ENCODE measurements around the gene STAT4. TPM values are rescaled to one million over a fixed set of nuclear protein-coding genes. Genes with fewer than 3 reads are reported as not detected.

Gene STAT4
- total and polyA plus RNA-seq, 2 donors from 2014 or later: 1.2 to 8.5 TPM

DNA sequence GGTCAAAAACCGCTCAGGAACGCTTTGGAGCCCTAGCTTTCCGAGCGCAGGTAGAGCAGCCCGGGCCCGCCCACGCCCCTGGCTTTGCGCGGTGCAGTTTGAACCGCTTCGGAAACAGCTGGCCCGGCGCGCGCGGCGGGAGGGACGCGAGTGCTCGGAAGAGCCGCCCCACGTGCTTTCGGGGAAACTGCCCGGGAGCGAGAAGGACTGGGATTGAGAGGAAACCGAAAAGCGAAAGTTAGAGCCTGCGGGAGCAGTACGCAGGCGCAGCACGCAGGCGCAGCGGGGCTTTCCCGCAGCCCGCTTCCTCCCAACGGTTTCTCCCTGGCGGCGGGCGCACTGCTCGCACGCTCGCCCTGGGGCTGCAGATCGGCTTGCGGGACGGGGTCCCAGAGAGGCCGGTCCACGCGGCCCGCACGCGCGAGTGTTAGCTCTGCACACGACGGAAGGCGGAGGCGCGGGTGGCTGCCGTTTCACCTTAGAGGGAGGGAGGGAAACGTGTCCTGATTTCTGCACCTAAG is 130.5 kb downstream of the STAT4 start:
- Histone ChIP-seq H3K9ac (ENCODE audit: low read length in 3 of 3) (peak overlapping the region; percentile 67 to 94 (median 89)), H3K9me3 (ENCODE audit: control insufficient read depth in 2 of 3, insufficient read depth in 1 of 3, low read length in 3 of 3) (no peaks in the 10 kb centered on the region), H3K27me3 (ENCODE audit: control insufficient read depth, insufficient read depth, low read length) (no peaks in the 10 kb centered on the region), H3K36me3 (ENCODE audit: control insufficient read depth in 2 of 3, insufficient read depth in 3 of 3, low read length in 3 of 3) (no peaks in the 10 kb centered on the region), H3K4me3 (ENCODE audit: low read length in 3 of 3) (peak overlapping the region; percentile 80 to 99 (median 97)), H3K4me1 (ENCODE audit: control insufficient read depth in 2 of 3, insufficient read depth in 2 of 3, low read depth in 1 of 3, low read length in 3 of 3) (peaks cover 0 to 10% (median 6%) of the 10 kb centered on the region in 3 donors), H3K27ac (ENCODE audit: low read depth in 2 of 2, low read length in 2 of 2) (peak overlapping the region; percentile 93 to 96)
- peak; percentile 8 for TF ChIP-seq CTCF (IDR thresholded peaks at IDR 0.05; ENCODE audit: borderline replicate concordance, extremely low read depth, insufficient read depth)
- intact Hi-C loops (cut with DNase I): no loop called here
- DNase-seq (peak; percentile 97 to 98 (median 97)), FAIRE-seq (peak; percentile 3)

- FAIRE-seq (no peak), DNase-seq (no peak)
- Histone ChIP-seq H3K27me3 (ENCODE audit: control insufficient read depth, insufficient read depth, low read length) (no peaks in the 10 kb centered on the region), H3K27ac (ENCODE audit: low read depth in 2 of 2, low read length in 2 of 2) (no peak overlapping the region), H3K4me3 (ENCODE audit: low read length in 3 of 3) (no peak overlapping the region), H3K9me3 (ENCODE audit: control insufficient read depth in 2 of 3, insufficient read depth in 1 of 3, low read length in 3 of 3) (no peaks in the 10 kb centered on the region), H3K4me1 (ENCODE audit: control insufficient read depth in 2 of 3, insufficient read depth in 2 of 3, low read depth in 1 of 3, low read length in 3 of 3) (peaks cover 0 to 11% (median 10%) of the 10 kb centered on the region in 3 donors), H3K9ac (ENCODE audit: low read length in 3 of 3) (no peak overlapping the region), H3K36me3 (ENCODE audit: control insufficient read depth in 2 of 3, insufficient read depth in 3 of 3, low read length in 3 of 3) (no peaks in the 10 kb centered on the region)
- no peak for TF ChIP-seq CTCF (IDR thresholded peaks at IDR 0.05; ENCODE audit: borderline replicate concordance, extremely low read depth, insufficient read depth)
- intact Hi-C loops (cut with DNase I): no loop called here
Measured at GRCh38 chr2:191019376-191019775, 131.4 kb downstream of the STAT4 start.

DNA sequence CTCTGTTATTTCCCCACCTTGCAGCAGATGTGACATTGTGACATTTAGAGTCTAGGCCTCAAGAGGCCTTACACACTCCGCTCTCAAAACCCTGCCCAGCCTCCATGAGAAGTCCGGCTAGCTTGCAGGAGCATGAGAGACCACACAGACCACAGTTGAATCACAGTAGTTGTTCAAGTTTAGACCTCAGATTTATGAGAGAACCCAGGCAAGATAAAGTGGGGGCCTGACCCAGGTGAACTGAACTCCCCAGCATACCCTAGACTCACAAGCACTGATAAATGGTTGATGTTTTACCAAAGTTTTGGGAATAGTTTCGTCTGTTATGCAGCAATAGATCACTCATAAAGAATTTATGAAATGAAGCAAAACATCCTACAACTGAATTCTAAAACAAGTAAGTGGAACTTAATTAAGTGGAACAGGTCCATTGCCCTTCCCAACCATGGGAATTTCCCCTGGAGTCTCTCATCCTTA is 132.1 kb downstream of the STAT4 start:
- peak in 2 of 5 donors; percentile 31 to 46 for DNase-seq
- Histone ChIP-seq H3K4me1 (ENCODE audit: control insufficient read depth in 2 of 3, insufficient read depth in 2 of 3, low read depth in 1 of 3, low read length in 3 of 3) (peaks cover 0 to 11% (median 10%) of the 10 kb centered on the region in 3 donors), H3K9ac (ENCODE audit: low read length in 3 of 3) (no peak overlapping the region), H3K9me3 (ENCODE audit: control insufficient read depth in 2 of 3, insufficient read depth in 1 of 3, low read length in 3 of 3) (no peaks in the 10 kb centered on the region), H3K36me3 (ENCODE audit: control insufficient read depth in 2 of 3, insufficient read depth in 3 of 3, low read length in 3 of 3) (no peaks in the 10 kb centered on the region), H3K4me3 (ENCODE audit: low read length in 3 of 3) (no peak overlapping the region), H3K27me3 (ENCODE audit: control insufficient read depth, insufficient read depth, low read length) (no peaks in the 10 kb centered on the region), H3K27ac (ENCODE audit: low read depth in 2 of 2, low read length in 2 of 2) (peak overlapping the region in 1 of 2 donors; percentile 24)
- no peak for TF ChIP-seq CTCF (IDR thresholded peaks at IDR 0.05; ENCODE audit: borderline replicate concordance, extremely low read depth, insufficient read depth)
- no peak for FAIRE-seq
- intact Hi-C loops (cut with DNase I): no loop called here

Data from kidney (tissue), 14 donors.